LHCN-M2 (cell line): ENCODE data around the gene LMAN1. TPM values are rescaled to one million over a fixed set of nuclear protein-coding genes. Genes with fewer than 3 reads are reported as not detected.

Experiments
- DNase-seq: peaks from one replicate; pipeline ENCODE4 v3.0.0-alpha.2; 2012; ENCODE audit warnings: low read depth
- total RNA-seq: library from RNA; depleted of rRNA; stranded (reverse); fragments of >200 nt; gene quantifications from 2 replicates; pipeline ENCODE4 v1.2.3, GENCODE V29; 2014; rRNA removed

LMAN1 gene
- total RNA-seq, 1 experiment from 2014 or later = 138 TPM

DNA sequence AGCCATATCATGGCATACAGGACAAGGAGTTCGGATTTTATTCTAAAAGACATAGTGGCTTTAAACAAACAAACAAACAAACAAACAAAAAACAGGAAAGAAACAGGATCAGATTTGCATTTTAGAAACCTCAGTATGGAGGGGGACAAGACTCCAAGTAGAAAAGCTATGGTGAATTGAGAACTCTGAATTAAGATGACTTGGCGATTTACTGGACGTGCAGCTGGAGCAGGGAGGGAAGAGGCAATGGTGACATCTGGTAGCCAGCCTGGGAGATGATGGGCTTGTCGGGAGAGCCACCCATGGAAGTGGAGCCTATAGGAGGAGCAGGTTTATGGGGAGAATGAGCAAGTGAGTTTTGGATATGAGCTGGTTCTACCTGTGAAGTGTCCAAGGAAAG lies 53.8 kb downstream of the LMAN1 start:
- no peak for DNase-seq

DNA sequence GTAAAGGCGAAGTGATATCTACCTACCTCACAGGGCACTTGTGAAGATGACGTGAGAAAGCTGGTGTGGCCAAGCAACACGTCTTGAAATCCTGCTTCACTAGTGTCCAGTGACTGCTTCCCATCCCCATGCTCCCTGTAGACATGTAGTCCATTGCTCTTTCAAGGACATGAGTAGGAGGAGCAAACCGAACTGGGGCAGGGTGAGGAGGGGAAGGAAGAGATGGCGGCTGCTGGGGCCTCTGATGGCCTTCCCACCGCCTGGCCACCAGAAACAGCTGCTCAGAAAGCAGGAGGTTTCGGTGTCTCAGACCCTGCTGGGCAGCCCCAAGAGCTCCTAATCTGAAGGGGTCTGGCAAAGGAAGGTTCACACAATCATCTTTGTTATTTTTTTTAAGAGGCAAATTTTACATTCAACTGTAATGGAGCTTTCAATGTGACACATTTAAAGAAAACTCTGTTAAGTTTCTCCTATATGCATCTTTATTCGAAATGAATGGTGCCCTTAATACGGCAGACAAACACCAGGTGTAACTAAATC lies 55.3 kb downstream of the LMAN1 start:
- no peak for DNase-seq

DNA sequence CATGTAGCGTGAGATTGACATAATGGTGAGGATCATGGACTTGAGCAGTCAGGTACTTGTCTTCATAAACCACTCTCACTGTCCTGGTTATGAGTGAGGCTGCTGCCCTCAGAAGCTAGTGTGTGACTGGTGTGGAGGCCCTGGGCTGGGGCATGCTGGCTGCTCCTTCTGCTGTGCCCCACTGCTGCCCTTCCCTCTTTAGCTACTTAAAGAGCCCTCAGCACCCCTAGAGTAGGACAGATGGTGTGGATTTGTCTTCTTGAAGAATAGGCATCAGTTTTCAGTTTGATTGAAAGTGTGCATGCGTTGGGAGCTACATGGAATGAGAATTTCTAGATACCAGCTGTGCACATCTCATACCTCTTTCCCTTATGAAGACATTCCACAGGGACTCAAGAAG lies 56.1 kb downstream of the LMAN1 start:
- no peak for DNase-seq

DNA sequence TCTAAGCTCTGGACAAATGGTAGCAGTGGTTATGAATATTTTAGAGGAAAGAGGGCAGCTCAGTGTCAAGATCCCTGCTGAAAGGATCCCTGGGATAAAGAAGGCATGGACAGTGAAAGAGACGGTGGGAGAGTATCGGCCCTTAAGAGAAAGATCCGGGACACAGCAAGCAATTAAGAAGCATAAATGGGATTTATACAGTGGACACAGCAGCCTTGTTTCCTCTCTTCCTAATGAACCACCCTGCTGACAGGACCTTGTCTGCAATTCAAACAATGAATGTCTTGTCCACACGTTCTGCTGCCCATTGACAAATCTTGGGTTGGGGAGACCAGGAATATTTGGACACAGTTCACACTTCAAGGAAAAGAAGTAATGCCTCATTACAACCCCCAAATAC lies 57.1 kb downstream of the LMAN1 start:
- no peak for DNase-seq

DNA sequence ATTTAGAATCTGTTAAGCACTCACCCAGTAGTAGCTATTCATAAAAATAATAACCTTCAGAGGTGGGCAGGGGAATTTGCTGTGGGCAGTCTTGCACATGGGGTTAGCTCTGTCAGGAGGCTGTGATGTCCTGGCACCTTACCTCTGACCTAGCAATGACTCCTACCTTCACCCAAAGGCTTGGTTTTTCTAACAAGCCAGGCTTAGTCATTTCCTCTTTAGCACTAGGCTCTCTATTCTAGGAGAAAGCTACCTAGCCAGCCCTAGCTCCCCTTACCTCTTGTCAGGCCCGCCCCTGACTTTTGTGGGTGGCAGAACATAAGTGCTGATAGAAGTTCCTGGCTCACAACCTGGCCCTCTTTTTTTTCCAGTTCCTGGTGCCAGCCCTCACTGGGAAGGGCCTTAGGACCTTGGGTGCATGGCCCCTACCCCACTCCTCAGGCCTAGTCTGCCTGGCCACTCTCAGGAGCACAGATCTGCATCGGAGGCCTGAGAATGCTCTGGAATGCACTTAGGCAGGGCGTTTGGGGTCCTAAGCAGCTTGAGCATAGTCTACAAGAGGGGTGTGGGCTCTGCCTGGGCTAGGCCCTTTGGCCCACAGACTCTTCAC lies 58.3 kb downstream of the LMAN1 start:
- no peak for DNase-seq

DNA sequence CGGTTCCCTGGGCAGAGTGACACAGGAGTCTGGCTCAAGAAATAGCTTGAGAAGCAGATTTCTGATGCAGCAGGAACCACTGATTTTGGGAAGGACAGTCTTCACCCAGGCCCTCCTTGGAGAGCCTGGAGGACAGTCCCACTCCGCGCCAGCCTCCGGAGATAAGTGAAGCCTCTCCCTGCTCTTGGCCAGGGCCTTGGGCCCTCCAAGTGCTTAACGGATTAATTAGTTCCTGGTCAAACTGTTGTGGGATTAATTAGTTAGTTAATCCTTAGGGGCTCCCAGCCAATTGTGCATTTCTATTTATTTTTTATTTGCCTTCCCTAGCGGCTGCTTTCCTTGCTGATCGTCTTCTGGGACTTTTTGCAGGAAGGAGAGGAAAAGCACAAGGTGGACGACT lies 60.2 kb downstream of the LMAN1 start:
- DNase-seq = no peak

DNA sequence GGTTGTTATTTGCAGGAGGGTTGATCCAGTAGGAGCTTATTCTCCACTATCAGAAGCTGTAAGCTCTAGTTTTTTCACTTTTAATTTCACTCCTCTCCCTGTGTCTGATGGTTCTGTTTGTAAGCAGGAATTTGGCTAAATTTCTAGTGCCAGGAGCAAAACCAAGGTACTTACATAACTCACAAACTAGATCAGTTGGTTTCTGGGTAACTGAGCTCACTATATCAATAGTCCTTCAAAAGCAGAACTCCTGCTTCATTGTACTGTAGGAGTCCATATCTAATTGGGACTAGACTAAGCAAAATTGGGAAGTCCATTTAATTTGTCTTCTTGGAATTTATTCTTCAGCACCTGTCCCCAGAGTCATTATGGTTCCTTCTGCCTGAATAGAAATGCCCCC lies 65.7 kb downstream of the LMAN1 start:
- no peak for DNase-seq

DNA sequence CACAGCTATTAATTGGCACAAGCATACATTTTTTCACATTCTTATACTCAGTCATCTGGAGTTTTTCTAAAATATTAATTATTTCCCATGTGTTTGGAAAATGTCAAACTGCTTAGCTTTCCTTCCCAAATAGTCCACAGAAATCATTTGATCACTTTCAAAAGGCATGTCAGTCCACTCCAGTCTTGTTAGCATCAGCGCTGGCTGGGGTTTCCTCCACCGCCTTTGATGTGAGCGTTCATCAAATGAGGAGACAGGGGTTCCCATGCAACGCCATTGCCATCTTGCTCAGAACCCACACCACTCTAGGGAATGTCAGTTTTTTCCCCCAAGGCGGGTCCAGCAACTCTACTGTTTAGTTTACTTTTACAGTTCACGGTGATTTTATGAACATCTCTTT lies 72.7 kb downstream of the LMAN1 start:
- no peak for DNase-seq

DNA sequence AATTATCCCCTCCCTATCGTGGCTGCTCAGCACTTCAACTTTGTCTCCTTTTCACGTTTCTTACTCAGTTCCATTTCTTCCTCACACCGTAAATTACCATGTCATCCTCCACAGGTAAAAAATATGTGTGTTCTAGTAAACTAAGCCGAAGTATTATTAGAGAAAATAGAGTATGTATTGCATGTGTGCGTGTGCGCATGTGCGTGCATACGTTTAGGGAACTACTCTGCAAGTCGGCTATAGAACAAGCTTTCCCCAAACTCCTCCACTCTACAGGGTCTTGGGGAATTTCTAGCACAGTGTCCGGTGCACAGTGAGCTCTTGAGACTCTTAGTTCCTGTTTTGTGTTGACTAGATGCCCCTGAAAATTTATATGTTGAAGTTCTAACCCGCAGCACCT lies 76.7 kb downstream of the LMAN1 start:
- no peak for DNase-seq

DNA sequence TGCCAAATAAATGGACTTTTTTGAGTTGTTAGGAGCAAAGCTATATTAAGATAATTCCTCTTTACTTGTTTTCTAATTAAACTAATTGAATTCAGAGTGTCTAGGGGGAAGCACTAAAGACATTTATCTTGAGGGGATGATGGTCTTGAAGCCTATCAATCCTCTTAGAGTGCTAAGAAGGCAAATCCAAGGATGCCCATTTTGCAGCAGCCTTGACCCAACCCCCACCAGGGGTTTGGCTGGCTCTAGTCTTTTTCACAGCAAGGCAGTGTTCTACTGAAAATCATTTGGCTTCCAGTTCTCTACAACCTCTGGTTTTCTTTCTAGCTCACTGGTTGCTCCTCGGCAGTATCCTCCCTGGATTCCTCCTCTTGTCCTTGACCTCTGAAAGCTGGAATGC lies 79.3 kb downstream of the LMAN1 start:
- DNase-seq = no peak

DNA sequence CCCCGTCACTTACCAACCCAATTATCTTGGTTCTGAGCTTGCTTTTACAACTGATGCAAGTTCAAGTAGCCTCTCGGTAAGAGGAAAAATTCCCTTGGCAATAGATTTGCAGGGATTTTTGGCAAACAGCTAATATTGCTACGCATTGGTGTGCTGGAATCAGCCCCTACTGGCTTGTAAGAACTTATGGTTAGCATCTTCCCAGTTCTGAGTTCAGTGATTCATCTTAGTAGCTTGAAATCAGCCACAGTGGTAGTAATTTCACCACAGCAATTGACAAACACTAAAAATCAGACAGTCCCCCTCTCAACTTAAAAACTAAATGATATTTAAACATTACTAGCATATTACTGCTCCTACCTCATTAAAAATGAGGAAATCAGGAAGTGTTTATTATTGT lies 79.9 kb downstream of the LMAN1 start:
- no peak for DNase-seq

DNA sequence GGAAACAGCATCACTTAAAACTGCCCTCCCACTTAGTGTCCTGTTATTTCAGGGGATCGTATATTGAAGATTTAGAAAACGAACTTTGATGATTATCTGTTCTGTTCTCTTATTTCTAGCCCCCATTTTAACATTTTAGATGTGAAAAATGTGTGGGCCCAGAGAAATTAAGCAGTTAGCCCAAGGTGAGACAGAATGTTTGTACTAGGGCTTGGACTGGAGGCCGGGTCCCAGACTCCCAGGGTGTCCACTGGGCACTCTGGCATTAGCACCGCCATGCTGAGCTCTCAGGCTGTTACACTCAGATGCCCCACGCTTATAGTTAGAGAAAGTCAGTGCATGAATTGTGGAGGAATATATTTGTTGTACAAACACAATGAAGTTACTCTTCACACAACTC lies 80.3 kb downstream of the LMAN1 start:
- no peak for DNase-seq

Other genes with a start within 250 kb of the LMAN1 start
- gene SEC11C, start 219.4 kb downstream of the LMAN1 start, total RNA-seq = 10.7 and 22.6 TPM in 2 replicates
- gene GRP, start 139.1 kb downstream of the LMAN1 start, total RNA-seq = not detected in 2 replicates
- gene RAX, start 85.8 kb downstream of the LMAN1 start, total RNA-seq = not detected in 2 replicates
- gene CPLX4, start 40.6 kb downstream of the LMAN1 start, total RNA-seq = not detected in 2 replicates